Lower leg skin (tissue), 3 donors: Measurements from ENCODE around the gene LDB3.

Experiments
- CTCF ChIP-seq, 3 donors: fragments of 450-650 bp; IDR thresholded peaks; one replicate each; pipeline ENCODE4 v1.5.1; 2016; ENCODE audit warnings: antibody characterized with exemption in 3 of 3, mild to moderate bottlenecking in 3 of 3, moderate library complexity in 2 of 3
- POLR2A ChIP-seq, 2 donors: fragments of 450-650 bp; IDR thresholded peaks; one replicate each; pipeline ENCODE4 v1.6.1; 2016 to 2017; ENCODE audit warnings: antibody characterized with exemption in 2 of 2, mild to moderate bottlenecking in 1 of 2, moderate library complexity in 1 of 2

GRCh38 chr10:86753051-86753450, 84.7 kb downstream of the LDB3 start:
- TF ChIP-seq CTCF (IDR thresholded peaks at IDR 0.05), result no peak
- TF ChIP-seq POLR2A (IDR thresholded peaks at IDR 0.05), result no peak
